ENCODE measurements around the gene KCNQ5.

- TF ChIP-seq, protein P1, sequence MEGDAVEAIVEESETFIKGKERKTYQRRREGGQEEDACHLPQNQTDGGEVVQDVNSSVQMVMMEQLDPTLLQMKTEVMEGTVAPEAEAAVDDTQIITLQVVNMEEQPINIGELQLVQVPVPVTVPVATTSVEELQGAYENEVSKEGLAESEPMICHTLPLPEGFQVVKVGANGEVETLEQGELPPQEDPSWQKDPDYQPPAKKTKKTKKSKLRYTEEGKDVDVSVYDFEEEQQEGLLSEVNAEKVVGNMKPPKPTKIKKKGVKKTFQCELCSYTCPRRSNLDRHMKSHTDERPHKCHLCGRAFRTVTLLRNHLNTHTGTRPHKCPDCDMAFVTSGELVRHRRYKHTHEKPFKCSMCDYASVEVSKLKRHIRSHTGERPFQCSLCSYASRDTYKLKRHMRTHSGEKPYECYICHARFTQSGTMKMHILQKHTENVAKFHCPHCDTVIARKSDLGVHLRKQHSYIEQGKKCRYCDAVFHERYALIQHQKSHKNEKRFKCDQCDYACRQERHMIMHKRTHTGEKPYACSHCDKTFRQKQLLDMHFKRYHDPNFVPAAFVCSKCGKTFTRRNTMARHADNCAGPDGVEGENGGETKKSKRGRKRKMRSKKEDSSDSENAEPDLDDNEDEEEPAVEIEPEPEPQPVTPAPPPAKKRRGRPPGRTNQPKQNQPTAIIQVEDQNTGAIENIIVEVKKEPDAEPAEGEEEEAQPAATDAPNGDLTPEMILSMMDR (IDR thresholded peaks at IDR 0.05) = no peak
- TF ChIP-seq POLR2A (IDR thresholded peaks at IDR 0.05) = no peak
Observed at GRCh38 chr6:73231986-73232391, 610.1 kb downstream of the KCNQ5 start.
